ENCODE results near the gene SPATA25.

Gene SPATA25

GRCh38 chr20:45867136-45867818 is 20.1 kb downstream of the SPATA25 start:
- H2AFZ ChIP-seq (ENCODE audit: low read depth, low read length, severe bottlenecking) = no peak overlapping the region
- H3K9ac ChIP-seq (ENCODE audit: low read length) = no peak overlapping the region
- H3K27ac ChIP-seq (ENCODE audit: low read depth, low read length) = no peak overlapping the region
- H3K4me2 ChIP-seq (ENCODE audit: low read depth, low read length, poor library complexity, severe bottlenecking) = no peak overlapping the region
- H3K79me2 ChIP-seq (ENCODE audit: insufficient read depth, low read length) = no peaks in the 10 kb centered on the region
- no peak overlapping the region for H3K4me3 ChIP-seq (ENCODE audit: insufficient read depth, low read length, poor library complexity, severe bottlenecking)
- H3K9me2 ChIP-seq (replicated peaks; ENCODE audit: insufficient read depth, low read length) = no peaks in the 10 kb centered on the region
- H4K20me1 ChIP-seq (ENCODE audit: low read depth, low read length) = no peaks in the 10 kb centered on the region
- TF ChIP-seq EZH2phosphoT487 (conservative IDR thresholded peaks at IDR 0.05; ENCODE audit: low read length) = no peak
- TF ChIP-seq, protein P1, sequence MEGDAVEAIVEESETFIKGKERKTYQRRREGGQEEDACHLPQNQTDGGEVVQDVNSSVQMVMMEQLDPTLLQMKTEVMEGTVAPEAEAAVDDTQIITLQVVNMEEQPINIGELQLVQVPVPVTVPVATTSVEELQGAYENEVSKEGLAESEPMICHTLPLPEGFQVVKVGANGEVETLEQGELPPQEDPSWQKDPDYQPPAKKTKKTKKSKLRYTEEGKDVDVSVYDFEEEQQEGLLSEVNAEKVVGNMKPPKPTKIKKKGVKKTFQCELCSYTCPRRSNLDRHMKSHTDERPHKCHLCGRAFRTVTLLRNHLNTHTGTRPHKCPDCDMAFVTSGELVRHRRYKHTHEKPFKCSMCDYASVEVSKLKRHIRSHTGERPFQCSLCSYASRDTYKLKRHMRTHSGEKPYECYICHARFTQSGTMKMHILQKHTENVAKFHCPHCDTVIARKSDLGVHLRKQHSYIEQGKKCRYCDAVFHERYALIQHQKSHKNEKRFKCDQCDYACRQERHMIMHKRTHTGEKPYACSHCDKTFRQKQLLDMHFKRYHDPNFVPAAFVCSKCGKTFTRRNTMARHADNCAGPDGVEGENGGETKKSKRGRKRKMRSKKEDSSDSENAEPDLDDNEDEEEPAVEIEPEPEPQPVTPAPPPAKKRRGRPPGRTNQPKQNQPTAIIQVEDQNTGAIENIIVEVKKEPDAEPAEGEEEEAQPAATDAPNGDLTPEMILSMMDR (IDR thresholded peaks at IDR 0.05; ENCODE audit: insufficient read depth, low read length, poor library complexity, severe bottlenecking) = no peak
- H3K27me3 ChIP-seq (ENCODE audit: low read length) = no peaks in the 10 kb centered on the region
- no peaks in the 10 kb centered on the region for H3F3A ChIP-seq (ENCODE audit: insufficient read depth)
- no peaks in the 10 kb centered on the region for H3K36me3 ChIP-seq (ENCODE audit: low read length)
- H3K9me3 ChIP-seq (ENCODE audit: insufficient read depth, low read length) = no peaks in the 10 kb centered on the region

- H3K27me3 ChIP-seq (ENCODE audit: low read length) = no peaks in the 10 kb centered on the region
- H3K36me3 ChIP-seq (ENCODE audit: low read length) = no peaks in the 10 kb centered on the region
These were observed 21.0 kb downstream of the SPATA25 start for GRCh38 chr20:45866454-45866853.

GRCh38 chr20:45863543-45864470 is 23.6 kb downstream of the SPATA25 start:
- H3K27ac ChIP-seq (ENCODE audit: low read depth, low read length) = no peak overlapping the region
- no peaks in the 10 kb centered on the region for H3K9me3 ChIP-seq (ENCODE audit: insufficient read depth, low read length)
- no peak overlapping the region for H3K4me3 ChIP-seq (ENCODE audit: insufficient read depth, low read length, poor library complexity, severe bottlenecking)
- H3F3A ChIP-seq (ENCODE audit: insufficient read depth) = no peaks in the 10 kb centered on the region
- H3K9me2 ChIP-seq (replicated peaks; ENCODE audit: insufficient read depth, low read length) = no peaks in the 10 kb centered on the region
- no peaks in the 10 kb centered on the region for H3K36me3 ChIP-seq (ENCODE audit: low read length)
- H3K27me3 ChIP-seq (ENCODE audit: low read length) = no peaks in the 10 kb centered on the region
- TF ChIP-seq, protein P1 (IDR thresholded peaks at IDR 0.05; ENCODE audit: insufficient read depth, low read length, poor library complexity, severe bottlenecking) = no peak
- TF ChIP-seq EZH2phosphoT487 (conservative IDR thresholded peaks at IDR 0.05; ENCODE audit: low read length) = no peak
- no peaks in the 10 kb centered on the region for H4K20me1 ChIP-seq (ENCODE audit: low read depth, low read length)
- H2AFZ ChIP-seq (ENCODE audit: low read depth, low read length, severe bottlenecking) = no peak overlapping the region
- H3K9ac ChIP-seq (ENCODE audit: low read length) = no peak overlapping the region
- no peaks in the 10 kb centered on the region for H3K79me2 ChIP-seq (ENCODE audit: insufficient read depth, low read length)
- no peak overlapping the region for H3K4me2 ChIP-seq (ENCODE audit: low read depth, low read length, poor library complexity, severe bottlenecking)

More at GRCh38 chr20:45866454-45866853, 21.0 kb downstream of the SPATA25 start:
- TF ChIP-seq EZH2phosphoT487 (conservative IDR thresholded peaks at IDR 0.05; ENCODE audit: low read length) = no peak
- TF ChIP-seq, protein P1 (IDR thresholded peaks at IDR 0.05; ENCODE audit: insufficient read depth, low read length, poor library complexity, severe bottlenecking) = no peak
- H3K9me3 ChIP-seq (ENCODE audit: insufficient read depth, low read length) = no peaks in the 10 kb centered on the region
- no peak overlapping the region for H3K4me3 ChIP-seq (ENCODE audit: insufficient read depth, low read length, poor library complexity, severe bottlenecking)
- H3K27ac ChIP-seq (ENCODE audit: low read depth, low read length) = no peak overlapping the region
- H3K9me2 ChIP-seq (replicated peaks; ENCODE audit: insufficient read depth, low read length) = no peaks in the 10 kb centered on the region
- H3F3A ChIP-seq (ENCODE audit: insufficient read depth) = no peaks in the 10 kb centered on the region
- no peak overlapping the region for H3K9ac ChIP-seq (ENCODE audit: low read length)
- H3K4me2 ChIP-seq (ENCODE audit: low read depth, low read length, poor library complexity, severe bottlenecking) = no peak overlapping the region
- no peak overlapping the region for H2AFZ ChIP-seq (ENCODE audit: low read depth, low read length, severe bottlenecking)
- H4K20me1 ChIP-seq (ENCODE audit: low read depth, low read length) = no peaks in the 10 kb centered on the region
- H3K79me2 ChIP-seq (ENCODE audit: insufficient read depth, low read length) = no peaks in the 10 kb centered on the region
